DOHH2 (cell line): ENCODE data around the gene RNF125.

Source experiments
- H3F3A ChIP-seq: fragments of 200-600 bp; sonication (generic), shearing (Covaris generic); 2 replicates; pipeline ENCODE4 v1.6.0; 2016; ENCODE audit warnings: antibody characterized with exemption, mild to moderate bottlenecking; ENCODE audit not compliant: control insufficient read depth, insufficient read depth
- H3K27ac ChIP-seq: fragments of 200-600 bp; sonication (generic); 2 replicates; pipeline ENCODE4 v1.5.1; 2014; ENCODE audit warnings: low read depth, mild to moderate bottlenecking, low read length, moderate library complexity
- H3K27me3 ChIP-seq: fragments of 200-600 bp; sonication (generic); 2 replicates; pipeline ENCODE4 v1.6.1; 2014; ENCODE audit warnings: mild to moderate bottlenecking, low read length, mixed read lengths; ENCODE audit not compliant: control insufficient read depth
- H3K36me3 ChIP-seq: fragments of 200-600 bp; sonication (generic); 2 replicates; pipeline ENCODE4 v1.6.1; 2014; ENCODE audit warnings: mild to moderate bottlenecking, low read length, moderate library complexity, mixed read lengths; ENCODE audit not compliant: control insufficient read depth
- H3K4me1 ChIP-seq: fragments of 200-600 bp; sonication (generic); 2 replicates; pipeline ENCODE4 v1.6.1; 2014; ENCODE audit warnings: mild to moderate bottlenecking, low read length, mixed read lengths; ENCODE audit not compliant: control insufficient read depth
- H3K4me2 ChIP-seq: fragments of 200-600 bp; sonication (generic); 2 replicates; pipeline ENCODE4 v1.6.0; 2014; ENCODE audit warnings: mild to moderate bottlenecking, low read length, moderate library complexity
- H3K4me3 ChIP-seq: fragments of 200-600 bp; sonication (generic); 2 replicates; pipeline ENCODE4 v1.5.1; 2014; ENCODE audit warnings: mild to moderate bottlenecking, low read length, mixed read lengths
- H3K79me2 ChIP-seq: fragments of 200-600 bp; sonication (generic); 2 replicates; pipeline ENCODE4 v1.6.1; 2014; ENCODE audit warnings: mild to moderate bottlenecking, low read length, mixed read lengths; ENCODE audit not compliant: control insufficient read depth
- H3K9me2 ChIP-seq: fragments of 200-600 bp; sonication (generic); replicated peaks from 2 replicates; pipeline ENCODE4 v1.6.1; 2014; ENCODE audit warnings: mild to moderate bottlenecking, low read length, mixed read lengths; ENCODE audit not compliant: control insufficient read depth
- H3K9me3 ChIP-seq: fragments of 200-600 bp; sonication (generic); 2 replicates; pipeline ENCODE4 v1.6.1; 2014; ENCODE audit warnings: antibody characterized with exemption, low read length, mixed read lengths; ENCODE audit not compliant: control insufficient read depth, insufficient read depth
- H4K20me1 ChIP-seq: fragments of 200-600 bp; sonication (generic); 2 replicates; pipeline ENCODE4 v1.6.0; 2014; ENCODE audit warnings: low read depth, mild to moderate bottlenecking, antibody characterized with exemption, low read length, moderate library complexity; ENCODE audit not compliant: control insufficient read depth, insufficient read depth
- EZH2phosphoT487 ChIP-seq: fragments of 200-600 bp; sonication (generic); IDR thresholded peaks from 2 replicates; pipeline ENCODE4 v1.6.1; 2017; ENCODE audit warnings: borderline replicate concordance, mild to moderate bottlenecking, antibody characterized with exemption, low read length, moderate library complexity, mixed read lengths
- TF ChIP-seq, protein P1 (sequence below): fragments of 200-600 bp; sonication (generic); IDR thresholded peaks from one replicate; pipeline ENCODE4 v1.5.1; 2014; ENCODE audit warnings: antibody characterized with exemption, mild to moderate bottlenecking, low read depth, low read length; ENCODE audit not compliant: poor library complexity, severe bottlenecking

RNF125 gene

DNA sequence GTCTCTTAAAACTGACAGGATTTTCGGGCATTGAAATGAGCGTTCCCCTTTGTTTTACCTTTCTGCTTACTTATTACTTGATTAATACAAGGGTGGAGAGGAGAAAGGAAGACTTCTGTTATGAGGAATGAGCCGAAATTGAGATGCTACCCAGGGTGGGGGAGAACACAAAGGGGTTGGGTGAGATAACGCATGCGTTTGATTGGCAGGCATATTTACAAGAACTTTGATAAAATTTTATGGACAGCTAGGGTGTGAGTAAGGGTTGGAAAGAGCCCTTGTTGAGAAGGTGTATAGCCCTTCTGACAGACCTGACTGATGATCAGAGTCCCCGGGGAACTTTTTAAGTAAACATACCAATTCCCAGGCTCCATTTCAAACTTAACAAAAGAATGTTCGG lies 74.9 kb downstream of the RNF125 start:
- Histone ChIP-seq H3K9me3 (no peaks in the 10 kb centered on the region), H3F3A (peaks cover 6% of the 10 kb centered on the region), H3K36me3 (peaks cover 49% of the 10 kb centered on the region), H4K20me1 (peaks cover 24% of the 10 kb centered on the region), H3K27ac (peak overlapping the region; percentile 67), H3K9me2 (no peaks in the 10 kb centered on the region), H3K27me3 (no peaks in the 10 kb centered on the region), H3K4me3 (peak overlapping the region; percentile 76), H3K4me1 (peaks cover 24% of the 10 kb centered on the region), H3K4me2 (peak overlapping the region; percentile 73), H3K79me2 (peaks cover 61% of the 10 kb centered on the region)
- TF ChIP-seq EZH2phosphoT487: no peak
- TF ChIP-seq, protein P1, sequence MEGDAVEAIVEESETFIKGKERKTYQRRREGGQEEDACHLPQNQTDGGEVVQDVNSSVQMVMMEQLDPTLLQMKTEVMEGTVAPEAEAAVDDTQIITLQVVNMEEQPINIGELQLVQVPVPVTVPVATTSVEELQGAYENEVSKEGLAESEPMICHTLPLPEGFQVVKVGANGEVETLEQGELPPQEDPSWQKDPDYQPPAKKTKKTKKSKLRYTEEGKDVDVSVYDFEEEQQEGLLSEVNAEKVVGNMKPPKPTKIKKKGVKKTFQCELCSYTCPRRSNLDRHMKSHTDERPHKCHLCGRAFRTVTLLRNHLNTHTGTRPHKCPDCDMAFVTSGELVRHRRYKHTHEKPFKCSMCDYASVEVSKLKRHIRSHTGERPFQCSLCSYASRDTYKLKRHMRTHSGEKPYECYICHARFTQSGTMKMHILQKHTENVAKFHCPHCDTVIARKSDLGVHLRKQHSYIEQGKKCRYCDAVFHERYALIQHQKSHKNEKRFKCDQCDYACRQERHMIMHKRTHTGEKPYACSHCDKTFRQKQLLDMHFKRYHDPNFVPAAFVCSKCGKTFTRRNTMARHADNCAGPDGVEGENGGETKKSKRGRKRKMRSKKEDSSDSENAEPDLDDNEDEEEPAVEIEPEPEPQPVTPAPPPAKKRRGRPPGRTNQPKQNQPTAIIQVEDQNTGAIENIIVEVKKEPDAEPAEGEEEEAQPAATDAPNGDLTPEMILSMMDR: no peak

DNA sequence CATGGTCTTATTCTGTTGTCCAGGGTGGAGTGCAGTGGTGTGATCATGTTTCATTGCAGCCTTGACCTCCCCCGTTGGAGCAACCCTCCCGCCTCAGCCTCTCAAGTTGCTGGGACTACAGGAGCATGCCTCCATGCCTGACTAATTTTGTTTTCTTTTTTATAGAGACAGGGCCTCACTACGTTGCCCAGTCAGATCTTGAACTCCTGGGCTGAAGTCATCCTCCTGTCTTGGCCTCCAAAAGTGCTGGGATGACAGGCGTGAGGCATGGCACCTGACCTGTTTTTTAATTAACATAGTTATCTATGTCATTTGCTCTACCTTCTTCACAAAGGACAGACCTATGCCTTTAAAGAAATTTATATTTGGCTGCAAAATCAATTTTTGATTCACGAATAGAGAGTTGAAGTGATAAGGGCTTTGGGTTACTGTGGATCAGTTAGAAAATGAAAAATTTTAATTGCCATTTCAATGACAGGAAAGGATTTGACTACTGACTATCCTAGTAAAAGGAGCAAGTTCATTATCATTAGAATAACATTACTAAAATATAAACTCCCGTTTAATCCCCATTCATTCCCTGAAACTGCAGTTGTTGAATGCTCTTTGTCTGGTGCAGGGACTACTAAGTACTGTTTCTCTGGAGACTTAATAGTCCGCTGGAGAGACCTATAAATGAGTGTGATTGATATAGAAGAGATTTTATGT lies 76.7 kb downstream of the RNF125 start:
- Histone ChIP-seq H3K27ac (no peak overlapping the region), H3K4me2 (peak overlapping the region; percentile 73), H3K4me3 (peak overlapping the region; percentile 76), H3K9me2 (no peaks in the 10 kb centered on the region), H3K79me2 (peaks cover 79% of the 10 kb centered on the region), H3K9me3 (no peaks in the 10 kb centered on the region), H3K27me3 (no peaks in the 10 kb centered on the region), H3K4me1 (peaks cover 24% of the 10 kb centered on the region), H4K20me1 (peaks cover 34% of the 10 kb centered on the region), H3F3A (peaks cover 4% of the 10 kb centered on the region), H3K36me3 (peaks cover 60% of the 10 kb centered on the region)
- TF ChIP-seq, protein P1: no peak
- no peak for TF ChIP-seq EZH2phosphoT487

DNA sequence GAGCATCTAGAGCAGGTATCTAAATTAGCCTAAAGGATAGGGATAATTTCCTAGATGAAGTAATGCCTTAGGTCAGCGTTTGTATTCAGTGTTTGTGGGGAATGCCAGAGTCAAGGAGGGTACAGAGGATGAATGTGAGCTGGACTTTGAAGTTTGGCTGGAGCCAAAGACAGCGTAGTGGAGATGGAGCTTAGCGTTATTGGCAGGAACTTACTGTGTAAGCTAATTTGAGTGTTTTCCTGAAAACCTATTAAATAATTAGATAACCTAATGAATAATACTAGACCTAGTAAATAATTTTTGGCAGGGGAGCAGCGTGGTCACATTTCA lies 77.2 kb downstream of the RNF125 start:
- peaks cover 62% of the 10 kb centered on the region for H3K36me3 ChIP-seq
- H3K9me3 ChIP-seq: no peaks in the 10 kb centered on the region
- H3K79me2 ChIP-seq: peaks cover 84% of the 10 kb centered on the region
- H3K9me2 ChIP-seq: no peaks in the 10 kb centered on the region
- peaks cover 34% of the 10 kb centered on the region for H4K20me1 ChIP-seq
- H3F3A ChIP-seq: no peaks in the 10 kb centered on the region
- no peak overlapping the region for H3K27ac ChIP-seq
- no peak overlapping the region for H3K4me3 ChIP-seq
- no peak overlapping the region for H3K4me2 ChIP-seq
- no peaks in the 10 kb centered on the region for H3K27me3 ChIP-seq
- H3K4me1 ChIP-seq: peaks cover 24% of the 10 kb centered on the region
- no peak for TF ChIP-seq EZH2phosphoT487
- TF ChIP-seq, protein P1: no peak
